Dedifferentiated amniotic fluid mesenchymal stem cell (primary cell): ENCODE data around the gene PWWP2B.

Experiments
- DNase-seq: peaks from one replicate; pipeline ENCODE4 v3.0.0-alpha.2; 2016; ENCODE audit errors: extremely low spot score

PWWP2B gene

GRCh38 chr10:132407243-132407746 is 10.3 kb downstream of the PWWP2B start:
- DNase-seq: no peak

DNA sequence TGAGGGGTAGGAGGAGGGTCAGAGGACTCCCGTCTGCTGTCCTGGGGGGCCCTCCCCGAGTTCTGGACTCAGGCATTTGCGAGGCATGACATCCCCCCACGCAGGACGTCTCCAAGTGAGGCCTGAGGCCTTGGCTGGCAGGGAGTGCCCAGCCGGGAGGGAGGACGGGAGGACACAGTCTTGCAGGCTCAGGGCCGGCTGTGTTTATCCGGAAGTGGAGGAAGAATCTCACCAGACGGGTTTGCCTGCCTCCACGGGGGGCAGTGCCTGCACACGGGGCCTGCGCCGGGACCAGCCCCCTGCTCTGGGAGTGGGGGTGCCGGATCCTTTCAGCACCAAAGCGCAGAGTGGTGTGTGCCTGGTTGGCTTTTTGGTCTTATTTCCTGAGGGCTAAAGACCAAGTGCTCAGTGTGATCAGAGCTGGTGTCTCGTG is 10.9 kb downstream of the PWWP2B start:
- peak; percentile 32 for DNase-seq

DNA sequence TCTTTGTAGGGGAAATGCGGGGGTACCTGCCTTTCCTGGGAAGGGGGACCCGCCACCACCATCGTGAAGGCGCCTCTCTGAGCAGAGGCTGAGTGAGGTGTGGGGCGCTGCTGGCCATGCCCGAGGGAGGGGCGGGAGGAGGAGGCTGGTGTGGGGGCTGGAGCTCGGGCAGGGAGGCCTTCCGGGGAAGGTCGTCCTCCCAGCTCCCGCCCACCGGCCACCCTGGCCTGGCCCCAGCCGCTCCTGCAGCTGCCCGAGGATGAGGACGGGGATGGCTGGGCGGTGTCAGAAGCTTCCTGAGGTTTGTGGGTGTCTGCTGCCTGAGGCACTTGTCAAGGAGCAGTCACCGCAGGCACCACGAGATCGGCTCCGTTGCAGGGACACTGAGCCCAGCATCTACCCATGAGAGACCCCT is 11.4 kb downstream of the PWWP2B start:
- DNase-seq: no peak

DNA sequence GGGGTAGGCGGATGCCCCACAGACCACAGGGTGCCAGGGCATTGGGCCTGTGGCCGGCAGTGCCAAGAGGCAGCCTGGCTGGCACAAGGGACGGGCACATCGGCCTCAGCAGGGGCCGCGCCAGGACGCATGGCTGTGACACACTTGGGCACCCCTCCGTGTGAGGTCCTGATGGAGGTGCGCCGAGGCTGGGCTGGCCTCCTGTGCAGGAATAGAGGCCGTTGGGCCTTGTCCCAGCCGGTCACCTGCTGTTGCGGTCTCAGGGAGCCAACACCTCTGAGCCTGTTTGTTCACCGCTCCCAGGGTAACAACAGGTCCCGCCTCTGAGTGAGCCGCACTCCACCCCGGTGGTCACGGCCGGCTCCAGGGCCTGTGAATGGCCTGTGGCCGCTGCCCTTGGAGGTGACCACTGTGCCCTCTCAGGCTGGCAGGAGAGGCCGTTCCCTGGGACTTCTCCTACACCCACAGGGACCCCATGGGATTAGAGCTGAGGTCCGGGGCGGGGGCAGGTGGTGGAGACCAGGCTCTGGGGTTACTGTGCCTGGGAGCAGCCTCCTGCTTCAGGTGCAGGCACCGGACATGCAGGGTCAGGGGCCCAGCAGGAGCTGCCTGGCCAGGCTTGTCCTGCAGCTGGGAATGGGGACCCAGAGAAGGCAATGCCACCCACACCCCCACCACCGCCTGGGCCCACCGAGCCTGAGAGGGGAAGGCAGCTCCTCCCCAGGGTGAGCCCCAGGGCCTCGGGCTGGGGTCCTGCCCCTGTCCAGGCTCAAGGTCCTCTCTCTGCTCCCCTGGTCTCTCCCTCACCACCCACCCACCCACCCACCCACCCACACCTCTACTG is 12.0 kb downstream of the PWWP2B start:
- DNase-seq: no peak

- DNase-seq: no peak
Observed at GRCh38 chr10:132409667-132410028, 12.6 kb downstream of the PWWP2B start.

DNA sequence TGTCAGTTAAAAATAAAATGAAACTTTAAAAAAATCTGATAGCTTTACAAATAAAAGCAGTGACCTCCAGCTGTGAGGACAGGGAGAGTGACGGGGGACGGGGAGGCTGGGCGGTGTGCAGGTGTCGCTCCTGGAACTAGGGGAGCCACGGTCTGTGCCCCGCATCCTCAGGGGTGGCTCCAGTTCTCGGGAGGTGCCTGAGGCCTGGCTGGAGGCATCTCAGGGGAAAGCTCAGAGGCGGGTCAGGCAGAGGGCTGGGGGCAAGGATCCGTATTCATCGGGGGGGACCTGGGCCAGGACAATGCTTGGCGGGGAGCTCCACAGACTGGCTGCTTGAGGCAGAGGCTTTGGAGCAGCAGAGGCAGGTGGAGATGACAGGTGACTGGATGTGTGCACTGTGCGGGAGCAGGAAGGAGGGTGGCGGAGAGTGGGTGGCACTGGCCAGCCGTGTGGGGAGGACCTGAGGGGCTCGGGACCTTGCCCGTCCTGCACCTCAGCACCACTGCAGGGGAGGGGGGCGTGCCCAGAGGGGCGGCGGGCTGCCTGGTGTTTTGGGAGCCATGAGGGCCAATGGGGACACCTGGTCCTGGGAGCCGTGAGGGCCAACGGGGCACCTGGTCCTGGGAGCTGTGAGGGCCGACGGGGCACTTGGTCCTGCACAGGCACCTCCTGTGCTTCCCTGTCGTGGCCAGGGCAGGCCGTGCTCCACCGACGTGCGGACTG is 13.2 kb downstream of the PWWP2B start:
- DNase-seq: no peak

GRCh38 chr10:132410779-132411532 is 14.0 kb downstream of the PWWP2B start:
- no peak for DNase-seq

- DNase-seq: no peak
Observed at GRCh38 chr10:132411561-132412253, 14.7 kb downstream of the PWWP2B start.

GRCh38 chr10:132412316-132413192 is 15.6 kb downstream of the PWWP2B start:
- no peak for DNase-seq

DNA sequence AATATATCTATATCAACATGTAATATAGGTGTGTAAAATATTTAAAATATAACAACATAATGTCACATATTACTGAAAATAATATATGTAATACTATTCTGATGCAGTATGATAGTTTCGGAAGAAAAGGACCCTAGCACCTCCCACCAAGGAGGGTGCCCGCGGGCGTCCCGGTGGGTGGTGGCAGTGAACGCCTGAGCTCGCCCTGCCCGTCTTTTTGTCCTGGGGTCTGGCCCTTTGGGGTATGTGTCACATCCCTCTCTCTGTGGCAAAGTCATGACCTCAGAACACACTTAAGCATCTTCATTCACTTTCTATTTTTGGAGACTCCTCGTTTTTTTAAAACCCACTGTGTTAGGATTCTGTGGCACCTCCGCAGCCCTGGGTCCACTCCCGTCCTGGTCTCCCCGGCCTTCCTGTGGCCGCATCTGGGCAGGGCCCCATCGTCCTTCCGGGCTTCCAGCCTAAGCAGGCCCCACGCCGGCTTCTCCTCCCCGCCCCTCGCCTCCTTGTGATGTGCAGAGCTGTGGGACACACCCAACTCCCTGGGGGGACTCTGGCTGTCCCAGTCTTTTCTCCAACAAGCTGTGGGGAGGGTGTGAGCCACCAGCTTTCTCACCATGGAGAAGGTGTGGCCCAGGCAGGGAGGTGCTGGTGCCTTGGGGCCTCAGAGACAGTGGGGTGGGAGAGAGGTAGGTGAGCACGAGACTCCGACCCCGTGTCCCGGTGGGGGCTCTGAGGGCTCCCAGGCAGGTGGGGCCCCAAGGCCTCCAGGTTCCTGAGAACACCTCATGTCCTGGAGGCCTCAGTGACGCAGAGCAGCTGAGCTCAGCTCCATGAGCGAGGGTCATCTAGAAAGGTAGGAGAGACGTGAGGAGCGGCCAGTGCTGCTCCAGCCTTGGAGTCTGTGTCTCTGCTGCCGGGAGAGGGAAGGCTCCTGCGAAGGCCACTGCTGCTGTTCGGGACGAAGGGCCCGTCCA is 16.5 kb downstream of the PWWP2B start:
- DNase-seq: no peak

- DNase-seq: no peak
Observed at GRCh38 chr10:132414402-132415016, 17.5 kb downstream of the PWWP2B start.

- no peak for DNase-seq
Observed at GRCh38 chr10:132415255-132415654, 18.3 kb downstream of the PWWP2B start.

DNA sequence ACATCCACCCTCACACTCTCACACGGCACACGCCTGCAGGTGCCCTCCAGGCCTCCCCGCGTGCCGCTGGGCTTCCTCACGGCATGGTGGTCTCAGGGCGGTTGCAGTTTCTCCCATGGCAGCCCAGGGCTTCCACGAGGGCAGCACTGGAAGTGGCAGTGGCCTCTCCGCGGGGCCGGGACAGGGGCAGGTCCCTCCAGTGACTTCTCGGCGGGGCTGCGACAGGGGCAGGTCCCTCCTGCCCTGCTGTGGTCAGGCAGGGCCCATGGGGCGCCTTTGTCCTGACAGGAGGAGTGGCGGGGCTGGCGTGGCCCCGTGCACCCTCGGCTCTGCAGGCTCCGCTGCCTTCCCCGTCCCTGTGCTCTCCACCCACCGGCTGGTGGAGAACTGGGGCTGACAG is 19.0 kb downstream of the PWWP2B start:
- no peak for DNase-seq

GRCh38 chr10:132416566-132417256 is 19.7 kb downstream of the PWWP2B start:
- no peak for DNase-seq

DNA sequence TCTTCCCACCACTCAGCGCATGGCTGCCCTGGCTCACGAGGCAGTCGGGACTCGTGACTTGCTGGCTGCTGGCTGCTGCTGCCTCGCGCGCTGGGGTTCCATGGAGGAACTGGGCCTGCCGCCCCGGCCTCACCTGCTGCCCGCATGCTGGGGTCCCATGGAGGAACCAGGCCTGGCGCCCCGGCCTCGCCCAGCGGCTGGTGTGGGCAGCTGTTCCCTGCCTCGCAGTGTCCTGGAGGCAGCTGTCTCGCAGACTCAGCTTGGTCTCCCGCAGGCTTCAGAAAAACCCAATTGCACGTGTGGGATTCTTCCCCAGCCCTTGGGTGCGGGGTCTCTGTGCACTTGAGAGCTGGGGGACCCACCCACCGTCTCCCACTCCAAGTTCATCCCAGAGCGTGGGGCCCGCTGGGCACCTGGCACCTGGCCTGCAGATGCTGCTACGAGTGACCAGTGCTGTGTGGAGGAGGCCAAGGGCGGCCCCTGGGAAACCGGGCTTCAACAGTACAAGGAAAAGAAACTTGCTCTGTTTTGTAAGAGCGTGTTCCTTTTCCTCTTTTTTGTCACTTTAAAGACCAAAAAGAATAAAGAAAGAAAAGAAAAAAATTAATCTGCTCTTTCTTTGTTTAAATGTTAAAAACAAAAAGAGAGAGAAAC is 20.4 kb downstream of the PWWP2B start:
- no peak for DNase-seq

- no peak for DNase-seq
Observed at GRCh38 chr10:132417957-132418441, 21.0 kb downstream of the PWWP2B start.

DNA sequence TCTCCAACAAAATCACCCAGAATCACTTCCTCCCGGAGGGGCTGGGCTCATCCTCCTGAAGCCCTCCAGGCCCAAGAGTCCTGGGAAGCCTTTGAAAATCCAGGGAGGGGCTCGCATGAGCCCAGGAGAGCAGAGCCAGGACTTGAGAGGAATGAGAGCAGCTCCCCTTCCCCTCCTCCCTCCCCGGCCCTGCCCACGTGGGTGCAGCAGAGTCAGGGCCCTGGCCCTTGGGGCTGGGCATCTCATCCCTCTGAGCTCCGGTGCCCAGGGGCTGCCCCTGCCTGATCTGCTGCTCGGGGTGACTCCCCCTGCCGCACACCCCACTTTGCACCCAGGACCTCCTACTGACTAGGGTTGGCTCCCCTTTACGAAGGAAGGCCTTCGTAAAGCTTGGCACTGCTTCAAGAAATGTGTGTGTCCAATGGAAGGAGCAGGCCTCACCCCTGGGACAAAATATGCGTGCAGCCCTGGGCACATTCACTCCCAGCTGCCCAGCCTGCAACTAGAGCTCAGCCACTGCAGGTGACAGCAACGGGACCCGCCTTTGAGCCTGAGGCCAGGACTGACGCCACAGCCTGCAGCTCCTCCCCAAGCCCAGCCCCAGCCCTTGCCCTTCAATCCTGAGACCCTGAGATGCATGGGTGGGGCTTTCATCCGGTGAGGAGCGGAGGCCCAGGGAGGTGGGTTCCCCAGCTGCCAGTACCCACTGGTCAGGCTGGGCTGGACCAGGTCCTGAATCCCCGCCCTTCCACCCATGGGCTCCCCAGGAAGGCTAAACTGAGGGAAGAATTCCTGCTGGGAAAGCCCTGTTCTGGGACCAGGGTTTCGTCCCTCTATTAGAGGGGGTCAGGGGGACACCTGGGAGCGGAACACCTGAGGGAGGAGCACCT is 21.8 kb downstream of the PWWP2B start:
- no peak for DNase-seq
